Measurements from ENCODE around the gene HOXD10.

The HOXD10 gene

GRCh38 chr2:176103194-176103593 is 13.4 kb upstream of the HOXD10 start:
- DNase-seq: no peak
- in situ Hi-C loops (cut with MboI; ENCODE audit: low pct_unique_long_range_greater_than_20kb, low sequenced_read_pairs): no loop called here

GRCh38 chr2:176103742-176104315 is 12.7 kb upstream of the HOXD10 start:
- in situ Hi-C loops (cut with MboI; ENCODE audit: low pct_unique_long_range_greater_than_20kb, low sequenced_read_pairs): no loop called here
- DNase-seq: no peak

GRCh38 chr2:176104316-176105077 is 12.1 kb upstream of the HOXD10 start:
- in situ Hi-C loops (cut with MboI; ENCODE audit: low pct_unique_long_range_greater_than_20kb, low sequenced_read_pairs): no loop called here
- DNase-seq: no peak

- in situ Hi-C loops (cut with MboI; ENCODE audit: low pct_unique_long_range_greater_than_20kb, low sequenced_read_pairs): no loop called here
- no peak for DNase-seq
Observed at GRCh38 chr2:176105078-176105729, 11.4 kb upstream of the HOXD10 start.

- in situ Hi-C loops (cut with MboI; ENCODE audit: low pct_unique_long_range_greater_than_20kb, low sequenced_read_pairs): no loop called here
- no peak for DNase-seq
Observed at GRCh38 chr2:176105730-176106580, 10.6 kb upstream of the HOXD10 start.

- in situ Hi-C loops (cut with MboI; ENCODE audit: low pct_unique_long_range_greater_than_20kb, low sequenced_read_pairs): no loop called here
- no peak for DNase-seq
Observed at GRCh38 chr2:176106581-176107539, 9.7 kb upstream of the HOXD10 start, which contains the start of gene HOXD11. Gene HOXD11, plus strand, starts transcription at chr2:176107280. Its CDS starts 76 bp downstream, at chr2:176107356.

- in situ Hi-C loops (cut with MboI; ENCODE audit: low pct_unique_long_range_greater_than_20kb, low sequenced_read_pairs): no loop called here
- no peak for DNase-seq
Observed at GRCh38 chr2:176107731-176108181, 8.8 kb upstream of the HOXD10 start.

GRCh38 chr2:176109192-176109901 is 7.2 kb upstream of the HOXD10 start:
- in situ Hi-C loops (cut with MboI; ENCODE audit: low pct_unique_long_range_greater_than_20kb, low sequenced_read_pairs): no loop called here

GRCh38 chr2:176109946-176110345 is 6.6 kb upstream of the HOXD10 start:
- in situ Hi-C loops (cut with MboI; ENCODE audit: low pct_unique_long_range_greater_than_20kb, low sequenced_read_pairs): no loop called here
- no peak for DNase-seq

More at GRCh38 chr2:176109192-176109901, 7.2 kb upstream of the HOXD10 start:
- DNase-seq: no peak

- DNase-seq: no peak
- in situ Hi-C loops (cut with MboI; ENCODE audit: low pct_unique_long_range_greater_than_20kb, low sequenced_read_pairs): no loop called here
Observed at GRCh38 chr2:176110415-176111308, 5.9 kb upstream of the HOXD10 start.

- in situ Hi-C loops (cut with MboI; ENCODE audit: low pct_unique_long_range_greater_than_20kb, low sequenced_read_pairs): no loop called here
- DNase-seq: peak; percentile 63
Observed at GRCh38 chr2:176111309-176111663, 5.3 kb upstream of the HOXD10 start.

GRCh38 chr2:176111846-176112374 is 4.7 kb upstream of the HOXD10 start:
- no peak for DNase-seq
- in situ Hi-C loops (cut with MboI; ENCODE audit: low pct_unique_long_range_greater_than_20kb, low sequenced_read_pairs): no loop called here

GRCh38 chr2:176112375-176113302 is 3.9 kb upstream of the HOXD10 start:
- DNase-seq: no peak
- in situ Hi-C loops (cut with MboI; ENCODE audit: low pct_unique_long_range_greater_than_20kb, low sequenced_read_pairs): no loop called here

- in situ Hi-C loops (cut with MboI; ENCODE audit: low pct_unique_long_range_greater_than_20kb, low sequenced_read_pairs): no loop called here
Observed at GRCh38 chr2:176114120-176114929, 2.3 kb upstream of the HOXD10 start.

More at GRCh38 chr2:176114120-176114929, 2.3 kb upstream of the HOXD10 start:
- no peak for DNase-seq
